Measurements from ENCODE around the gene FGFR1OP2.
"Not testable (repeated sequence)": the region's sequence is repeated elsewhere in the genome, so short reads cannot be mapped to it uniquely, and the experiment has no call there.

Gene FGFR1OP2

DNA sequence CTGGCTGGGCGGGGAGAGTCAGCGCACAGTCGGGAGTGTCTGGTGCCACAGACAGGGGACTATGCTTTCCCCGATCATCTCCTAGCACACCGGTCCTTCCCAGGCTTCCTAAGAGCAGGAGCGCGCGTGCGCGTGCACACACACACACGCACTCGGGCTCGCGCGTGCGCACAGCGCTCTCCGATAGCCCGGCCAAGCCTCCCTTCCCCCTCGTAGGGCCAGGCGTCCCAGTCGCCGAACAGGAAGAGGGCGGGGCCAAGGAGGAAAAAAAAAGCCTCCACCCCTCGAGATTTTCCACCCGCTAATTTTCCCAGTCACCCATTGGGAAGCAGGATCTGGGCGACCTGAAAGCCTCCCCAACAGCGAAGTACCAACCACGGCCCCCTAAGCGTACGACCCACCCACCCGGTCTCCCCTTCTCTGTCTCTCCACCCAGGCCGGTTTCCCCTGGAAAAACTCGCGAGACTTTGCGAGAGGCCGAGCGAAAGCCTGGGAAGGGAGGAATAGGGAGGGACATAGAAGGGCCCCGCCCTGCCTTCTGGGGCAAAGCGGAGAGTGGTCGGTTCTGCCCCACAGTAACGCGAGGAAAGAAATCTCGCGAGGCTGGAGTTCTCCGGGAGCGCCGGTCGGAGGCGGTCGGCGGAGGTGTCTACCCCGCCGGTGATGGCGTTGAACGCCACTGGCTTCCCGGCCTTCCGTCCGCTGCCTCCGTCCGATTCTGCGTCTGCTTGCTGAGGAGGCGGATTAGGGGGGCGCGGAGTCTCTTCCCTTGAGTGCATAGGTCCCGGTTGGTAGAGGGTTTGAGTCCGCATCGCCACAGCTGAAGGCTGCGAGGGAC lies at the start of gene FGFR1OP2, which contains the start of gene INTS13:
Gene FGFR1OP2, plus strand, starts transcription at position 608 of the 838 bp plus-strand sequence. CDS start 15,689 bp downstream, outside the sequence.
Gene INTS13, minus strand, starts transcription at position 119 of the 838 bp plus-strand sequence. CDS start 1,178 bp downstream, outside the sequence.
- peak; percentile 97 for DNase-seq

DNA sequence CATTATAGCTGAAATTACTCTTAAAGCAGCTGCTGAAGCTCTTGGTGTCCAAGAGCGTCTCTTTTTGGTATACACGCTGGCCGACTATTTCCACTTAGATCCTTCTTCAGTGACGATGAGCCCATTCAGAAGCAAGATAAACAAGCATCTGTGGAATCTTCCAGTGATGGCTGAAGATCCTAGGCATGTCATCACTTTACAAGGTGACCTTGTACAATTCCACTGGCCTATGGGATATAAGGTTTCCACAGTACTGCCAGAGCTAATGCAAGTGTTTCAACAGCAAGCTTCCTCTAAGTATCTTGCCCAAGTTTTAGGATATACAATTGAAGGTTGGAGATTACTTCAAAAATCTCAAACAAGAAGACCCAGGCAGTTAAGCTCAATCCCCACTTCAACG lies 47.5 kb upstream of the FGFR1OP2 start:
- no peak for DNase-seq

DNA sequence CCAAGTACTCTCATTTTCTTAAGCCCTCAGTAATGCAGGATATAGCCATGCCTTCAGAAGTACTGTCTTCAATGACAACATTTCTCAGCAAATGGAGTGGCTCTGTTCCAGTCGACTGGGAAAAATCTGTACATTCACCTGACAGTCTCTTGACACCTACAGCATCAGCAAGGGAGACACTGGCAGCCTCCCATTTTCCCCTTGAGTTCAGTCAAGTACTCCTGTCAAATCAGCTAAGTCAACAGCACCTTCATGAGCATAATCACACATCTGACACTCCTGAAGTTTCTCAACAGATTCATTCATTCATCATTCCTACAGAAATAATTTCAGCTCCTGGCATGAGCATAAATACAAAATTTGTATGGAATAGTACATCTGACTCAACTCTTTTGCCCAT lies 46.6 kb upstream of the FGFR1OP2 start:
- no peak for DNase-seq

DNA sequence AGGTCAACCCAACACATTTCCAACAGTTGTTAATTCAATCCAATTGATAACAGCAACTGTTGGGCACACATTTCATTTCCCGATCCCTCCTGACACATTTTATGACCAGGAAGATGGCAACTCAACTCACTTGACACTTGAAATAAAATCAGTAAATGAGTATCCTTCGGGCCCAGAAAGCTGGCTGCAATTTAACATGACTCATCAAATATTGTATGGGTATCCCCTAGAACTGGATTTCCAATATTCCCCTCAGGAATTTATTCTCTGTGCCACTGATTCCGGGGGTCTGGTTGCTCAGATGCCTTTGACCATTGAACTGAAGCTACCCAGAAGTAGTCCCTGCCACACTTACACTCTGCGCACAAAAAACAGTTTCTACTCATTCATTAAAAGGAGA lies 42.6 kb upstream of the FGFR1OP2 start:
- no peak for DNase-seq

GRCh38 chr12:26896913-26897312 lies 41.4 kb upstream of the FGFR1OP2 start:
- DNase-seq = no peak

DNA sequence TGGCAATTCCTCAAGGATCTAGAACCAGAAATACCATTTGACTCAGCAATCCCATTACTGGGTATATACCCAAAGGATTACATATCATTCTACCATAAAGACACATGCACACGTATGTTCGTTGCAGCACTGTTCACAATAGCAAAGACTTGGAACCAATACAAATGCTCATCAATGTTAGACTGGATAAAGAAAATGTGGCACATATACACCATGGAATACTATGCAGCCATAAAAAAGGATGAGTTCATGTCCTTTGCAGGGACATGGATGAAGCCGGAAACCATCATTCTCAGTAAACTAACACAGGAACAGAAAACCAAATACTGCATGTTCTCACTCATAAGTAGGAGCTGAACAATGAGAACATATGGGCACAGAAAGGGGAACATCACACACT lies 34.9 kb upstream of the FGFR1OP2 start:
- DNase-seq = not testable (repeated sequence)

- no peak for DNase-seq
These were observed 32.2 kb upstream of the FGFR1OP2 start for GRCh38 chr12:26906024-26906423.

- DNase-seq = no peak
These were observed 31.6 kb upstream of the FGFR1OP2 start for GRCh38 chr12:26906704-26907103.

DNA sequence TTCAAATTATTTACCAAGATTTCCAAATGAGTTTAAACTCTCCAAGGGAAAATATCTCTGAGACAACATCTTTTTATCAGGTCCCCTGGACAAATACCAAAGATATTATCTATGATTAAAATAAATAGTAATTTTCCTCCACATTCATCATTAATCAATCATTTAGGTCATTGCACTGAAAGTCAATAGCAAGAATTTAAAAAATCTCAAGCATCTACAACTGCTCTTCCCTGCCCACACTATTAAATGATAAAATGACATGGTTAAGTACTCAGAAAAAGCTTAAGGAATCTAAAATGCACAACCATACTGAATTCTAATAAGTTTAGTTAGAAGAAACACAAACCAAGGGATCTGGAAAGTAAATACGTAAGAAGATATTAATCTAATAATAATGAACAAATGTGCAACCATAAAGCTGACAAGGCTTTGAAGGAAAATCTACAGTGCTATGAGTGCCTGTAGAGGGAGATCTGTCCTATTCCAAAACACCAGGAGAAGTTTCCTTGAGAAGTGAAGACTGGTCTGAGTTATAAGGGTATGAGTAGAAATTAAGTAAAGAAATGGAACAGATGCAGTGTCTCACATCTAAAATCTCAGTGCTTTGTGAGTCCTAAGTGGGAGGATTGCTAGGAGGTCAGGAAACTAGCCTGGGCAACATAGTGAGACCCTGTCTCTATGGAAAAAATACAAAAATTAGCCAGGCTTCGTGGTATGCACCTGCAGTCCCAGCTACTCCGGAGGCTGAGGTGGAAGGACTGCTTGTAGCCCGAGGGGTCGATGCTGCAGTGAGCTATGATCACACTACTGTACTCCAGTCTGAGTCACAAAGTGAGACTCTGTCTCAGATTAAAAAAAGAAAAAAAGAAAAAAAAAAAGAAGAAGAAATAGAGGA lies 19.7 kb upstream of the FGFR1OP2 start:
- DNase-seq = no peak

DNA sequence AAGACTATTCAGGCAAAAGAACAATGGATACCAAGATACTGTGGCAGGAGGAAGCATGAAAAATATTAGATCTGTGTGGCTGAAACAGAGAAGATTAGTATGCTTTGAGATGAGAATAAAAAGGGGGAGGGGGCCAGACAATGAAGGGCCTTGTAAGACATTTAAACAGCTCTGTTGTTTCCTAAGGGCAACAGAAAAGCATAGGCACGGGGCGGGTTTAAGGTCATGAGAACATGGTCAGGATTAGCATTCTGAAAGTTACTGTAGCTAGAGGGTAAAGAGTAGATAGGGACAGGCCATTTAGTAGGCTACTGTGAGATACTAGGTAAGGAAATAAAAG lies 19.1 kb upstream of the FGFR1OP2 start:
- no peak for DNase-seq

- DNase-seq = no peak
These were observed 16.4 kb upstream of the FGFR1OP2 start for GRCh38 chr12:26921886-26922285.

- no peak for DNase-seq
These were observed 9.6 kb upstream of the FGFR1OP2 start for GRCh38 chr12:26928661-26929060.

DNA sequence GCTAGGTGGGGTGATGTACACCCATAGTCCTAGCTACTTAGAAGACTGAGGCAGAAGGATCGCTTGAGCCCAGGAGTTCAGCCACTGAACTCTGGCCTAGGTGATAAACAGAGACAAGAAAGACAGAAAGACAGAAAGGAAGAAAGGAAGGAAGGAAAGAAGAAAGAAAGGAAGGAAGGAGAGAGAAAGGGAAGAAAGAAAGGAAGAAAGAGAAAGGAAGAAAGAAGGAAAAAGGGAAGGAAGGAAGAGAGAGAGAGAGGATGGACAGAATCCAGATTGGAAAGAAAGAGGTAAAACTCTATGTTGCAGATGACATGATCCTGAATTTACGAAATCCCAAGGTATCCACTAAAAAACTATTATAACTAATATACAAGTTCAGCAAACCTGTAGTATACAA lies 8.7 kb upstream of the FGFR1OP2 start:
- DNase-seq = no peak

- DNase-seq = peak; percentile 19
These were observed 2.5 kb upstream of the FGFR1OP2 start for GRCh38 chr12:26935636-26936378.

GRCh38 chr12:26936559-26937442 lies 1.5 kb upstream of the FGFR1OP2 start:
- DNase-seq = peak; percentile 11

GRCh38 chr12:26937443-26937862 lies 817 bp upstream of the FGFR1OP2 start:
- DNase-seq = no peak

DNA sequence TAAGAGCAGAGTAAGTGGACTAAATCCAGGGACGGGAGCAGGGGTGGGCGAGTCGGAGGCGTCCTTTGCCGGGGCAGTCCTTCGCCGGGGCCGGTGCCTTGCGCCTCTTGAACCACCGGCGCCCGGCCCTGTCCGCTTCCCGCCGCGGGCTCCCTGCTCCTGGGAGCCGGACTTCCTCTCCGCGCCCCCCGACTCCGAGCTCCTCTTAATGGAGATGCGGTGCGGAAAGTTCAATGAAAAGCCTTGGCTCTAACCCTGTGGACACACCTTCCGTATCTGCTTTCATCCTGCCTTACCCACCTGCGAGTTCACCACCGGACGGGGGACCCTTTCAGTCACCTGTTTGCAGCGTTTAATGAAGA lies 412 bp downstream of the FGFR1OP2 start:
- peak; percentile 33 for DNase-seq

DNA sequence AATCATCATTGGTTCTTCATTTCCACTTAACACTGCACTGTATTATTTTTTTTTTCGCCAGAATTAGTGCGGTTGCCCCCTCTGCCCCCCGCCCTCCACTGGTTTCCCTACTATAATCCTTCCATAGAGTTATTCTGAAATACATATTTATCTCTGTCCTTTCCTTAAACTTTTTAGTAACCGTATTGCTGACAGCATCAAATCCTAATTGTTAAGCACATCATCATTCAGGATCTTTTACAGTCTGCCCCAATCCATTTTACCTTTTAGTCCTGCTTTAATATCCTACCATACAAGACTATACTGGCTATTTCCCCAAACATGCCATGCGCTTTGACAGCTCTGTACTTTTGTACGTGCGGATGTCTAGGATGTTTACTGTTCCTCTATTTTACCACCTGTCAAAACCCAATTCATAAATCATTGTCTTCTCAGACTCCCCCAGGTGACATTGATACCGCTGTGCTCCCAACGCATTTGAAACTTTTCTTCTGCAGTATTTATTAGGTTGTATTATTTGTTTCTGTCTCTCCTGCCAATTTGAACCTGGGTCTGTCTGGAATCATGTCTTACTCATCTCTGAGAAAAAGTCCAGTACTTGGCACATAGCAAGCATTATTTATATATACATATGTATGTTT lies 1.0 kb downstream of the FGFR1OP2 start:
- DNase-seq = no peak

DNA sequence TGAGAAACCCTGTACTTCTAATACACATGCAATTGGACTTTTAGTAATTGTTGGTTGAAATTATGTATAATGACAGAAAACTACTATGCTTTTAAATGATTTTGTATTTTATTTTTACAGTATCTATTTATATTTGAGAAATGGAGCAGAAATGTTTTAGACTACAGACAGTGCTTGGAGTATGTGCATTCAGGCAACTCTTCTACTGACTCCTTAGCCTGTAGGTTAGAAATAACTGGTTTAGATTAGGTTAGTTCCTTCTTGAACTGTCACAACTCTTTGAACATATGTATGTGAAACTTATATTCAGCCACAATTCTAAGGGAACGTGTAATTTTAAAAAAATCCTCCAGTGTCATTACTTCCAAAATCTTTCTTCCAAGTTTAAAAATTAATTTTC lies 1.7 kb downstream of the FGFR1OP2 start:
- no peak for DNase-seq

DNA sequence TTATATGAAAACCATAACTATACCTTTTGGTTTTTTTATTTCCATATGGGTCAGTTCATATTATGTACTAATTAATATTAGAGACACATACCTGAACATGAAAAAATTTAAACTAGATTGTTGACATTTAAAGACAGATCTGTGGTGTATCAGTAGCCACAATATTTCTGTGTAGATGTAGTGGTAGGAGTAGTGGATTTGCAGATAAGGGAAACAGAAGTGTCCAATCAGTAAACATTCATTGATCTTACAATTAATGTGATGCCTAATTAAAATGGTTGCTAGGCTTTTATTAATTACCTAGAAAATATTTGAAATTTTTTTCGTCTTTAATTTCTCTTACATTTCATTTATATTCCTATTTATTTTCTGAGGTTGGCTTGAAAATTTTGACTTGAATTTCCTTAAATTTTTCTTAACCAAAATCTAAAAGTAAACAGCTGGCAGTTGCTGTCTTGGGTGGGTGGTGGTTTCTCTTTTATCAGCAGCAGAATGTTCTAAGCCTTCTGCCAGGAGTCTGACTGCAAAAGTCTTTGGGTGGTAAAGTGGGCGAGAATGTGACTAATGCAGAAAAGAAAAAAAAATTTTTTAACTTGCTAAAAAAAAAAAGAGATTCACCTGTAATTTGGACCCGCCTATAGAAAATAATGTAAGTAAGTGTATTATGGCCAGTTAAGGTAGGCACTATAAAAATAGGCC lies 2.4 kb downstream of the FGFR1OP2 start:
- peak; percentile 44 for DNase-seq

- DNase-seq = no peak
These were observed 2.9 kb downstream of the FGFR1OP2 start for GRCh38 chr12:26941215-26941594.

All from CD4-positive, alpha-beta T cell treated with Interleukin-17A for 4 hours (primary cell).